ENCODE results near the gene RGS9BP.
"Not testable (repeated sequence)": the region's sequence is repeated elsewhere in the genome, so short reads cannot be mapped to it uniquely, and the experiment has no call there.

Gene RGS9BP

GRCh38 chr19:32671883-32672593, 3.6 kb upstream of the RGS9BP start:
- DNase-seq (ENCODE audit: low read depth) = no peak

GRCh38 chr19:32672841-32673240, 2.8 kb upstream of the RGS9BP start:
- no peak for DNase-seq (ENCODE audit: low read depth)

- no peak for DNase-seq (ENCODE audit: low read depth)
Observed at GRCh38 chr19:32673573-32673972, 2.1 kb upstream of the RGS9BP start.

GRCh38 chr19:32674153-32674930, 1.3 kb upstream of the RGS9BP start:
- DNase-seq (ENCODE audit: low read depth) = peak; percentile 5

GRCh38 chr19:32674931-32675719, 523 bp upstream of the RGS9BP start, which contains the start of gene ANKRD27:
TSS of gene ANKRD27 (minus strand) at chr19:32675180. CDS start at chr19:32659015, 16,165 bp downstream.
- peak; percentile 98 for DNase-seq (ENCODE audit: low read depth)

- DNase-seq (ENCODE audit: low read depth) = no peak
Observed at GRCh38 chr19:32676186-32676894, 692 bp downstream of the RGS9BP start.

- DNase-seq (ENCODE audit: low read depth) = no peak
Observed at GRCh38 chr19:32676895-32677359, 1.3 kb downstream of the RGS9BP start.

GRCh38 chr19:32677657-32678056, 2.0 kb downstream of the RGS9BP start:
- no peak for DNase-seq (ENCODE audit: low read depth)

GRCh38 chr19:32680986-32681385, 5.3 kb downstream of the RGS9BP start:
- DNase-seq (ENCODE audit: low read depth) = no peak

GRCh38 chr19:32682317-32682716, 6.7 kb downstream of the RGS9BP start:
- DNase-seq (ENCODE audit: low read depth) = no peak

- no peak for DNase-seq (ENCODE audit: low read depth)
Observed at GRCh38 chr19:32686847-32687475, 11.3 kb downstream of the RGS9BP start.

- no peak for DNase-seq (ENCODE audit: low read depth)
Observed at GRCh38 chr19:32687681-32688080, 12.0 kb downstream of the RGS9BP start.

GRCh38 chr19:32688311-32688710, 12.7 kb downstream of the RGS9BP start:
- DNase-seq (ENCODE audit: low read depth) = no peak

GRCh38 chr19:32691291-32691951, 15.8 kb downstream of the RGS9BP start, which contains the start of gene NUDT19:
TSS of gene NUDT19 (plus strand) at chr19:32691821. CDS start at chr19:32691961, 140 bp downstream.
- DNase-seq (ENCODE audit: low read depth) = peak; percentile 61

GRCh38 chr19:32691952-32692726, 16.5 kb downstream of the RGS9BP start:
- DNase-seq (ENCODE audit: low read depth) = peak; percentile 17

GRCh38 chr19:32692727-32693061, 17.0 kb downstream of the RGS9BP start:
- no peak for DNase-seq (ENCODE audit: low read depth)

GRCh38 chr19:32693151-32694108, 17.8 kb downstream of the RGS9BP start:
- not testable (repeated sequence) for DNase-seq (ENCODE audit: low read depth)

- not testable (repeated sequence) for DNase-seq (ENCODE audit: low read depth)
Observed at GRCh38 chr19:32694316-32694715, 18.7 kb downstream of the RGS9BP start.

- DNase-seq (ENCODE audit: low read depth) = not testable (repeated sequence)
Observed at GRCh38 chr19:32694851-32695250, 19.2 kb downstream of the RGS9BP start.

All from activated T-helper 1 cell treated with Interleukin-2 at 50 U/mL for 16 hours (primary cell).